HEK293 (cell line): Measurements from ENCODE around the gene KANK4.

Experiments used
- GLIS1 ChIP-seq: fragments of 450-650 bp; formaldehyde crosslinking; IDR thresholded peaks from 2 replicates; pipeline ENCODE4 v1.5.1; 2016; ENCODE audit warnings: missing biosample characterization, missing genetic modification characterization
- IKZF3 ChIP-seq: fragments of 450-650 bp; IDR thresholded peaks from 2 replicates; pipeline ENCODE4 v1.5.0; 2018; ENCODE audit warnings: missing biosample characterization, mild to moderate bottlenecking, missing genetic modification characterization, moderate library complexity
- SP3 ChIP-seq: fragments of 450-650 bp; formaldehyde crosslinking; IDR thresholded peaks from 2 replicates; pipeline ENCODE4 v1.5.1; 2016; ENCODE audit warnings: missing biosample characterization, missing genetic modification characterization
- TCF7L2 ChIP-seq: IDR thresholded peaks from 2 replicates; pipeline ENCODE4 v1.6.1; 2011; ENCODE audit warnings: low read depth, mild to moderate bottlenecking, inconsistent platforms, low read length, moderate library complexity, borderline replicate concordance
- ZNF24 ChIP-seq: fragments of 450-650 bp; formaldehyde crosslinking; IDR thresholded peaks from 2 replicates; pipeline ENCODE4 v1.5.1; 2016; ENCODE audit warnings: missing biosample characterization, missing genetic modification characterization
- ZNF791 ChIP-seq: fragments of 450-650 bp; formaldehyde crosslinking; IDR thresholded peaks from 2 replicates; pipeline ENCODE4 v1.5.1; 2016; ENCODE audit warnings: missing biosample characterization, missing genetic modification characterization
- TF ChIP-seq, protein P1 (sequence below): fragments of 450-650 bp; formaldehyde crosslinking; IDR thresholded peaks from 2 replicates; pipeline ENCODE4 v1.5.1; 2016; ENCODE audit warnings: missing biosample characterization, missing genetic modification characterization
- TF ChIP-seq, protein P2 (sequence below): fragments of 450-650 bp; formaldehyde crosslinking; IDR thresholded peaks from 2 replicates; pipeline ENCODE4 v1.5.1; 2016; ENCODE audit warnings: missing biosample characterization, missing genetic modification characterization
- TF ChIP-seq, protein P3 (sequence below): fragments of 450-650 bp; formaldehyde crosslinking; IDR thresholded peaks from 2 replicates; pipeline ENCODE4 v1.5.1; 2017; ENCODE audit warnings: missing biosample characterization, missing genetic modification characterization

DNA sequence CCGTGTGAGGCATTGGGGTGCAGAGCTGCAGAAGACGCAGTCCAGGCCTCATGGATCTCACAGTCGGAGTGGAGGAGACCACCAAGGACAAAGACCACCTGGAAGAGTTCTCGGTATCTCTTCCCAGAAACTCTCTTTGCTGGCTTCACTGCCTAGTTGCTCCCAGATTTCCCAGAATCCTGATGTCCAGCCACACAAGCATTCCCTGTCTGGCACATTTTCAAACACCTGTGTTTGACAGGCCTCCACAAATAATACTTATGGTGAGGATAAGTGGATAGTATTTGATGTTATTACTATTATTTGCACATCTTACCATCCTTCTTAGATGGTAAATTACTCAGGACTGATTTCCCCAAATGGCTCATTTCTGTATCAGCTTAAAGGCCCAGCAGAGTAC, 27.7 kb upstream of the KANK4 start:
- TF ChIP-seq, protein P1, sequence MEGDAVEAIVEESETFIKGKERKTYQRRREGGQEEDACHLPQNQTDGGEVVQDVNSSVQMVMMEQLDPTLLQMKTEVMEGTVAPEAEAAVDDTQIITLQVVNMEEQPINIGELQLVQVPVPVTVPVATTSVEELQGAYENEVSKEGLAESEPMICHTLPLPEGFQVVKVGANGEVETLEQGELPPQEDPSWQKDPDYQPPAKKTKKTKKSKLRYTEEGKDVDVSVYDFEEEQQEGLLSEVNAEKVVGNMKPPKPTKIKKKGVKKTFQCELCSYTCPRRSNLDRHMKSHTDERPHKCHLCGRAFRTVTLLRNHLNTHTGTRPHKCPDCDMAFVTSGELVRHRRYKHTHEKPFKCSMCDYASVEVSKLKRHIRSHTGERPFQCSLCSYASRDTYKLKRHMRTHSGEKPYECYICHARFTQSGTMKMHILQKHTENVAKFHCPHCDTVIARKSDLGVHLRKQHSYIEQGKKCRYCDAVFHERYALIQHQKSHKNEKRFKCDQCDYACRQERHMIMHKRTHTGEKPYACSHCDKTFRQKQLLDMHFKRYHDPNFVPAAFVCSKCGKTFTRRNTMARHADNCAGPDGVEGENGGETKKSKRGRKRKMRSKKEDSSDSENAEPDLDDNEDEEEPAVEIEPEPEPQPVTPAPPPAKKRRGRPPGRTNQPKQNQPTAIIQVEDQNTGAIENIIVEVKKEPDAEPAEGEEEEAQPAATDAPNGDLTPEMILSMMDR (tag by site-specific recombination), result no peak
- TF ChIP-seq, protein P2, sequence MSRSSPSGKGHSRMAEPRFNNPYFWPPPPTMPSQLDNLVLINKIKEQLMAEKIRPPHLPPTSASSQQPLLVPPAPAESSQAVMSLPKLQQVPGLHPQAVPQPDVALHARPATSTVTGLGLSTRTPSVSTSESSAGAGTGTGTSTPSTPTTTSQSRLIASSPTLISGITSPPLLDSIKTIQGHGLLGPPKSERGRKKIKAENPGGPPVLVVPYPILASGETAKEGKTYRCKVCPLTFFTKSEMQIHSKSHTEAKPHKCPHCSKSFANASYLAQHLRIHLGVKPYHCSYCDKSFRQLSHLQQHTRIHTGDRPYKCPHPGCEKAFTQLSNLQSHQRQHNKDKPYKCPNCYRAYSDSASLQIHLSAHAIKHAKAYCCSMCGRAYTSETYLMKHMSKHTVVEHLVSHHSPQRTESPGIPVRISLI (tag by site-specific recombination), result no peak
- TF ChIP-seq GLIS1 (no peak), TCF7L2 (no peak), SP3 (tag by site-specific recombination) (no peak), IKZF3 (no peak), ZNF24 (no peak), ZNF791 (tag by site-specific recombination) (no peak)
- TF ChIP-seq, protein P3, sequence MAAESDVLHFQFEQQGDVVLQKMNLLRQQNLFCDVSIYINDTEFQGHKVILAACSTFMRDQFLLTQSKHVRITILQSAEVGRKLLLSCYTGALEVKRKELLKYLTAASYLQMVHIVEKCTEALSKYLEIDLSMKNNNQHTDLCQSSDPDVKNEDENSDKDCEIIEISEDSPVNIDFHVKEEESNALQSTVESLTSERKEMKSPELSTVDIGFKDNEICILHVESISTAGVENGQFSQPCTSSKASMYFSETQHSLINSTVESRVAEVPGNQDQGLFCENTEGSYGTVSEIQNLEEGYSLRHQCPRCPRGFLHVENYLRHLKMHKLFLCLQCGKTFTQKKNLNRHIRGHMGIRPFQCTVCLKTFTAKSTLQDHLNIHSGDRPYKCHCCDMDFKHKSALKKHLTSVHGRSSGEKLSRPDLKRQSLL, result no peak
